Tibial artery (tissue), 4 donors: ENCODE results near the gene HOXA9.
A peak's percentile ranks its signal among the peaks of the same experiment; 100 is the strongest.

Source experiments
- DNase-seq, 2 donors: peaks; one replicate each; pipeline ENCODE4 v3.0.0-alpha.2; 2019
- H3K27ac ChIP-seq, 2 donors: fragments of 200-600 bp; sonication (generic) in 1 of 2; 1 replicate in 1 of 2; 2 replicates in 1 of 2; pipeline ENCODE4 v1.5.1; 2018 to 2019; ENCODE audit warnings: mild to moderate bottlenecking in 1 of 2
- H3K27me3 ChIP-seq, 2 donors: fragments of 200-600 bp; sonication (generic) in 1 of 2; one replicate each; pipeline versions ENCODE4 v1.5.1 to v1.6.0; 2016 to 2019
- H3K36me3 ChIP-seq, 3 donors: fragments of 200-600 bp; sonication (generic) in 2 of 3; one replicate each; pipeline ENCODE4 v1.5.1; 2016 to 2019; ENCODE audit warnings: mild to moderate bottlenecking in 2 of 3
- H3K4me1 ChIP-seq, 4 donors: fragments of 200-600 bp; sonication (generic) in 2 of 4; 1 replicate in 3 of 4; 2 replicates in 1 of 4; pipeline ENCODE4 v1.5.1; 2016 to 2019
- H3K4me3 ChIP-seq, 2 donors: fragments of 200-600 bp; sonication (generic) in 1 of 2; 1 replicate in 1 of 2; 2 replicates in 1 of 2; pipeline ENCODE4 v1.5.1; 2018 to 2019; ENCODE audit warnings: mild to moderate bottlenecking in 2 of 2
- H3K9me3 ChIP-seq, 3 donors: fragments of 200-600 bp; sonication (generic) in 1 of 3; one replicate each; pipeline ENCODE4 v1.5.1; 2016 to 2019
- CTCF ChIP-seq, 2 experiments: fragments of 200-600 bp in 1 of 2; fragments of 450-650 bp in 1 of 2; IDR thresholded peaks; one replicate each; pipeline ENCODE4 v1.5.1; 2017 to 2019; ENCODE audit warnings: antibody characterized with exemption in 2 of 2, mild to moderate bottlenecking in 1 of 2, moderate library complexity in 1 of 2
- intact Hi-C: fragments of 100-400 bp; cut with DNase I; formaldehyde crosslinking; loops from one replicate; pipeline ENCODE4 v1.15.0; 2023; ENCODE audit warnings: low total_unique reads

Gene HOXA9

GRCh38 chr7:27211764-27212204 is 46.4 kb upstream of the HOXA9 start:
- Histone ChIP-seq H3K27ac (no peak overlapping the region), H3K9me3 (no peaks in the 10 kb centered on the region), H3K36me3 (no peaks in the 10 kb centered on the region), H3K4me3 (no peak overlapping the region), H3K27me3 (peaks cover 4 to 80% of the 10 kb centered on the region in 2 donors), H3K4me1 (peaks cover 0 to 13% (median 5%) of the 10 kb centered on the region in 4 donors)
- intact Hi-C loops = no loop called here
- TF ChIP-seq CTCF (IDR thresholded peaks at IDR 0.05) = no peak
- no peak for DNase-seq

- Histone ChIP-seq H3K27me3 (peaks cover 4 to 83% of the 10 kb centered on the region in 2 donors), H3K4me3 (no peak overlapping the region), H3K36me3 (no peaks in the 10 kb centered on the region), H3K9me3 (no peaks in the 10 kb centered on the region), H3K27ac (no peak overlapping the region), H3K4me1 (peaks cover 0 to 13% (median 5%) of the 10 kb centered on the region in 4 donors)
- intact Hi-C loops = no loop called here
- no peak for DNase-seq
- no peak for TF ChIP-seq CTCF (IDR thresholded peaks at IDR 0.05)
These were observed 45.7 kb upstream of the HOXA9 start for GRCh38 chr7:27211084-27211446.

- H3K27me3 ChIP-seq = peaks cover 4 to 87% of the 10 kb centered on the region in 2 donors
- H3K9me3 ChIP-seq = no peaks in the 10 kb centered on the region
- DNase-seq = no peak
- peak; percentile 64 to 76 for TF ChIP-seq CTCF (IDR thresholded peaks at IDR 0.05)
- H3K4me3 ChIP-seq = peak overlapping the region in 1 of 2 donors; percentile 39
- H3K27ac ChIP-seq = no peak overlapping the region
- intact Hi-C loops = no loop called here
- H3K4me1 ChIP-seq = peaks cover 0 to 14% (median 5%) of the 10 kb centered on the region in 4 donors
- H3K36me3 ChIP-seq = no peaks in the 10 kb centered on the region
These were observed 45.2 kb upstream of the HOXA9 start for GRCh38 chr7:27210441-27211083.

- Histone ChIP-seq H3K4me3 (no peak overlapping the region), H3K27me3 (peaks cover 4 to 92% of the 10 kb centered on the region in 2 donors)
These were observed 44.6 kb upstream of the HOXA9 start for GRCh38 chr7:27209933-27210440.

GRCh38 chr7:27208998-27209397 is 43.7 kb upstream of the HOXA9 start:
- Histone ChIP-seq H3K27ac (no peak overlapping the region), H3K36me3 (no peaks in the 10 kb centered on the region), H3K4me3 (no peak overlapping the region), H3K4me1 (peaks cover 0 to 25% (median 16%) of the 10 kb centered on the region in 4 donors), H3K9me3 (no peaks in the 10 kb centered on the region), H3K27me3 (peaks cover 4 to 95% of the 10 kb centered on the region in 2 donors)
- intact Hi-C loops = loop anchor here (10.0 kb wide), 1 partner anchor 366 kb away; no protein-coding TSS in a partner anchor
- no peak for TF ChIP-seq CTCF (IDR thresholded peaks at IDR 0.05)
- DNase-seq = no peak

More at GRCh38 chr7:27209933-27210440, 44.6 kb upstream of the HOXA9 start:
- DNase-seq = no peak
- intact Hi-C loops = loop anchor here (10.0 kb wide), 1 partner anchor 365 kb away; no protein-coding TSS in a partner anchor
- Histone ChIP-seq H3K27ac (no peak overlapping the region), H3K36me3 (no peaks in the 10 kb centered on the region), H3K4me1 (peaks cover 0 to 19% (median 11%) of the 10 kb centered on the region in 4 donors), H3K9me3 (no peaks in the 10 kb centered on the region)
- no peak for TF ChIP-seq CTCF (IDR thresholded peaks at IDR 0.05)
